Astrocyte (in vitro differentiated cells and primary cell): ENCODE data around the gene KCNAB1. TPM values are rescaled to one million over a fixed set of nuclear protein-coding genes. Genes with fewer than 3 reads are reported as not detected.

Experiments used
- DNase-seq: peaks from one replicate; pipeline ENCODE4 v3.0.0-alpha.2; 2010; ENCODE audit warnings: low read depth
- FAIRE-seq: peaks from 2 replicates; lab custom pipeline; 2011; peaks lifted over from hg19 to GRCh38; lab: Jason Lieb, UNC
- H2AFZ ChIP-seq: 2 replicates; pipeline ENCODE4 v1.6.0; 2012; ENCODE audit warnings: low read depth, low read length, inconsistent platforms
- H3K27ac ChIP-seq: 2 replicates; pipeline ENCODE4 v1.5.1; 2011; ENCODE audit warnings: low read depth, low read length, inconsistent platforms
- H3K27me3 ChIP-seq: 2 replicates; pipeline ENCODE4 v1.6.0; 2011; ENCODE audit warnings: low read length, inconsistent platforms; ENCODE audit not compliant: insufficient read depth
- H3K36me3 ChIP-seq: 2 replicates; pipeline ENCODE4 v1.5.1; 2011; ENCODE audit warnings: low read length, inconsistent platforms; ENCODE audit not compliant: insufficient read depth
- H3K4me1 ChIP-seq: 2 replicates; pipeline ENCODE4 v1.5.1; 2011; ENCODE audit warnings: low read length, inconsistent platforms; ENCODE audit not compliant: insufficient read depth
- H3K4me2 ChIP-seq: 2 replicates; pipeline ENCODE4 v1.6.0; 2012; ENCODE audit warnings: low read length, inconsistent platforms
- H3K4me3 ChIP-seq: 2 replicates; pipeline ENCODE4 v1.5.1; 2011; ENCODE audit warnings: low read depth, mild to moderate bottlenecking, low read length, inconsistent platforms; ENCODE audit not compliant: insufficient read depth
- H3K79me2 ChIP-seq: 2 replicates; pipeline ENCODE4 v1.6.0; 2012; ENCODE audit warnings: mild to moderate bottlenecking, low read length, inconsistent platforms; ENCODE audit not compliant: insufficient read depth
- H3K9ac ChIP-seq: 2 replicates; pipeline ENCODE4 v1.6.0; 2012; ENCODE audit warnings: mild to moderate bottlenecking, low read length, inconsistent platforms
- H3K9me3 ChIP-seq: 2 replicates; pipeline ENCODE4 v1.5.1; 2012; ENCODE audit warnings: low read depth, mild to moderate bottlenecking, low read length, inconsistent platforms; ENCODE audit not compliant: insufficient read depth
- H4K20me1 ChIP-seq: 2 replicates; pipeline ENCODE4 v1.6.0; 2012; ENCODE audit warnings: low read length, inconsistent platforms; ENCODE audit not compliant: insufficient read depth
- H3K27ac Mint-ChIP-seq: one replicate; pipeline ENCODE4 v1.8.0; 2021; ENCODE audit warnings: mild to moderate bottlenecking, mixed read lengths; ENCODE audit not compliant: unreplicated experiment
- H3K27me3 Mint-ChIP-seq: one replicate; pipeline ENCODE4 v1.8.0; 2021; ENCODE audit warnings: low read depth, mixed read lengths; ENCODE audit not compliant: unreplicated experiment
- H3K36me3 Mint-ChIP-seq: one replicate; pipeline ENCODE4 v1.8.0; 2021; ENCODE audit warnings: low read depth, mixed read lengths; ENCODE audit not compliant: unreplicated experiment
- H3K4me1 Mint-ChIP-seq: one replicate; pipeline ENCODE4 v1.8.0; 2021; ENCODE audit warnings: low read depth, mixed read lengths; ENCODE audit not compliant: unreplicated experiment
- H3K4me3 Mint-ChIP-seq: one replicate; pipeline ENCODE4 v1.8.0; 2021; ENCODE audit warnings: mild to moderate bottlenecking, moderate library complexity, mixed read lengths; ENCODE audit not compliant: unreplicated experiment
- H3K9me3 Mint-ChIP-seq: one replicate; pipeline ENCODE4 v1.8.0; 2021; ENCODE audit warnings: mild to moderate bottlenecking, mixed read lengths; ENCODE audit not compliant: unreplicated experiment
- EZH2 ChIP-seq: IDR thresholded peaks from 2 replicates; pipeline ENCODE4 v1.6.1; 2012; ENCODE audit warnings: mild to moderate bottlenecking, low read length, inconsistent platforms; ENCODE audit not compliant: insufficient read depth
- total RNA-seq: library from RNA; stranded (reverse); gene quantifications from 2 replicates; pipeline ENCODE4 v1.2.1, GENCODE V29; 2021
- TF ChIP-seq, protein P1 (sequence below): IDR thresholded peaks from 2 replicates; pipeline ENCODE4 v1.5.1; 2011; ENCODE audit warnings: low read depth, mild to moderate bottlenecking, inconsistent platforms, low read length, moderate library complexity; ENCODE audit not compliant: insufficient read depth

Gene KCNAB1
- total RNA-seq, 1 donor from 2014 or later = 0.30 TPM

DNA sequence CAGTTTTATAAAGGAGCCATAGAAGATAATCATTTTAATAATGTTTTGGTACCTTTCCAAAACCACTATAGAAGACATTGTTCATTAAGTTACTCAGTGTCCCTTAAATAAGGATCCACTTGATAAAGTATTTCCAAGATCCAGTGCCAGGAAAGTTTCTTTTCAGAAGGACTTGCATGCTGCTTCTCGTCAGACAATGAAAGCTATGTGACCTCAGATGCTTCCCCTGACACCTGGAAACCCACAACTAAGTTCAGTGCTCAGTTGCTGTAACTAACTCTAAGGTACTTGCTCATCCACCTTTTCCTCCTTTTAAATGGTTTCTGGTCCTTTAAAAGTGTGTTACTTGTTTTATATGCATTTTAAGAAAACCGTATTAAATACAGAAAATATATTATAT is 427.3 kb downstream of the KCNAB1 start:
- FAIRE-seq = no peak
- peaks cover 90% of the 10 kb centered on the region for H3K36me3 ChIP-seq
- no peaks in the 10 kb centered on the region for H3K27me3 ChIP-seq
- Mint-ChIP-seq H3K4me1 (peaks cover 77% of the 10 kb centered on the region), H3K9me3 (no peaks in the 10 kb centered on the region), H3K36me3 (peaks cover 31% of the 10 kb centered on the region), H3K4me3 (peak overlapping the region; percentile 2), H3K27me3 (no peaks in the 10 kb centered on the region), H3K27ac (peak overlapping the region; percentile 31)
- no peak overlapping the region for H3K9ac ChIP-seq
- H3K79me2 ChIP-seq = peaks cover 100% of the 10 kb centered on the region
- H2AFZ ChIP-seq = no peak overlapping the region
- peaks cover 47% of the 10 kb centered on the region for H3K4me1 ChIP-seq
- H4K20me1 ChIP-seq = peaks cover 83% of the 10 kb centered on the region
- H3K4me2 ChIP-seq = peak overlapping the region; percentile 87
- peak overlapping the region; percentile 22 for H3K27ac ChIP-seq
- TF ChIP-seq, protein P1, sequence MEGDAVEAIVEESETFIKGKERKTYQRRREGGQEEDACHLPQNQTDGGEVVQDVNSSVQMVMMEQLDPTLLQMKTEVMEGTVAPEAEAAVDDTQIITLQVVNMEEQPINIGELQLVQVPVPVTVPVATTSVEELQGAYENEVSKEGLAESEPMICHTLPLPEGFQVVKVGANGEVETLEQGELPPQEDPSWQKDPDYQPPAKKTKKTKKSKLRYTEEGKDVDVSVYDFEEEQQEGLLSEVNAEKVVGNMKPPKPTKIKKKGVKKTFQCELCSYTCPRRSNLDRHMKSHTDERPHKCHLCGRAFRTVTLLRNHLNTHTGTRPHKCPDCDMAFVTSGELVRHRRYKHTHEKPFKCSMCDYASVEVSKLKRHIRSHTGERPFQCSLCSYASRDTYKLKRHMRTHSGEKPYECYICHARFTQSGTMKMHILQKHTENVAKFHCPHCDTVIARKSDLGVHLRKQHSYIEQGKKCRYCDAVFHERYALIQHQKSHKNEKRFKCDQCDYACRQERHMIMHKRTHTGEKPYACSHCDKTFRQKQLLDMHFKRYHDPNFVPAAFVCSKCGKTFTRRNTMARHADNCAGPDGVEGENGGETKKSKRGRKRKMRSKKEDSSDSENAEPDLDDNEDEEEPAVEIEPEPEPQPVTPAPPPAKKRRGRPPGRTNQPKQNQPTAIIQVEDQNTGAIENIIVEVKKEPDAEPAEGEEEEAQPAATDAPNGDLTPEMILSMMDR = no peak
- no peak for TF ChIP-seq EZH2
- no peak overlapping the region for H3K4me3 ChIP-seq
- peak; percentile 85 for DNase-seq
- H3K9me3 ChIP-seq = no peaks in the 10 kb centered on the region

DNA sequence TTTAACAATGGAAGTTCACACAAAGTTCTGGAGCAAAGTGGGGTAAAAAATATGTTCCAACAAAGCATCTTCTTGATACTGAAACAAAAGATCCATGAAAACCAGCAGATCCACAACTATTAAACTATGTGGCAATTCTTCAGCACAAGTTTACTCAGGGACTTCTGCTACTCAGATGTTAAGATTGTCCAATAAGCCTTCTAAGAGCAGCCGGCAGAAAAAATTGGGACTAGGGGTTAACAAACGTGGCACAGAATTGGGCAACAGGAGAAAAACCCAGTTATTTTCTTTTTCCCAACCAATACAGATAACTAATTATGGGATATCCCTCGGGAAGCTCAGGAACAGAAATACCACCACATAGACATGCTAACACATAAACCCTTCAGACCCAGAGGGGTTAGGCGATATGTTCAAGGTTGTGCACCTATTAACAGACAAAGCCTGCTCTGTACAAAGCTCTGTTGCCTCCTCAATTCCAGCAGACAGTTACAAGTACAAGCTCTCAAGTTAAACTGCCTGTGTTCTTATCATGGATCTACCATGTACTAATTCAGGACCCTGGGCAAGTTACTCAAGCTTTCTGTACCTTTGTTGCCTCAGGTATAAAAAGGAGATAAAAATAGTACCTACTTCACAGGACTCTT is 427.8 kb downstream of the KCNAB1 start:
- TF ChIP-seq, protein P1 = no peak
- TF ChIP-seq EZH2 = no peak
- Histone ChIP-seq H3K9ac (peak overlapping the region; percentile 47), H3K4me2 (peak overlapping the region; percentile 87), H3K79me2 (peaks cover 100% of the 10 kb centered on the region), H3K27me3 (no peaks in the 10 kb centered on the region), H3K4me3 (no peak overlapping the region), H3K36me3 (peaks cover 90% of the 10 kb centered on the region), H3K9me3 (no peaks in the 10 kb centered on the region), H3K27ac (peak overlapping the region; percentile 41), H4K20me1 (peaks cover 83% of the 10 kb centered on the region), H2AFZ (no peak overlapping the region), H3K4me1 (peaks cover 48% of the 10 kb centered on the region)
- FAIRE-seq = no peak
- peak overlapping the region; percentile 16 for H3K27ac Mint-ChIP-seq
- no peaks in the 10 kb centered on the region for H3K9me3 Mint-ChIP-seq
- H3K27me3 Mint-ChIP-seq = no peaks in the 10 kb centered on the region
- no peak for DNase-seq
- peaks cover 37% of the 10 kb centered on the region for H3K36me3 Mint-ChIP-seq
- peaks cover 73% of the 10 kb centered on the region for H3K4me1 Mint-ChIP-seq
- H3K4me3 Mint-ChIP-seq = peak overlapping the region; percentile 64

DNA sequence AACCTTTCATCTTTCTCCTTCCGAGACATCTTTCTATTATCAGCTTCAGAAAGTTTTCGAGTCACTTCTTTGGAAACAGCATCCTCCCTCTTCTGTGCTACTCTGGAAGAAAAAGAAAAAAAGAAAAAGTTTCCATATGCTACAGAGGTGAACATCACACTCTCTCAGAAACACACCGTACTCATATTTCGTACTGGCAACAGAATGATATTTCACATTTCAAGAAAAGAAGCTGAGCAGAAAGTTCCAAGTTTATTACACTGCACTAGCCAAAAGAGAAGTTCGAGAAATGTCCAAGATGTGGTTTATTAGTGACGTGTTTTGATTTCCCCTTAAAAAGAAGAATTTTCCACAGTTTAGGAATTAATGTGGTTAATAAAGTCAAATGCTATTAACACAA is 428.5 kb downstream of the KCNAB1 start:
- H3K27ac Mint-ChIP-seq = peak overlapping the region; percentile 16
- Histone ChIP-seq H3K79me2 (peaks cover 100% of the 10 kb centered on the region), H3K36me3 (peaks cover 84% of the 10 kb centered on the region), H3K9ac (peak overlapping the region; percentile 47), H3K4me1 (peaks cover 48% of the 10 kb centered on the region), H3K9me3 (no peaks in the 10 kb centered on the region), H3K27me3 (no peaks in the 10 kb centered on the region), H3K27ac (no peak overlapping the region), H3K4me2 (peak overlapping the region; percentile 87), H4K20me1 (peaks cover 76% of the 10 kb centered on the region), H2AFZ (no peak overlapping the region), H3K4me3 (no peak overlapping the region)
- H3K4me1 Mint-ChIP-seq = peaks cover 67% of the 10 kb centered on the region
- FAIRE-seq (no peak), DNase-seq (no peak)
- H3K36me3 Mint-ChIP-seq = peaks cover 43% of the 10 kb centered on the region
- H3K9me3 Mint-ChIP-seq = no peaks in the 10 kb centered on the region
- peak overlapping the region; percentile 75 for H3K4me3 Mint-ChIP-seq
- TF ChIP-seq EZH2 = no peak
- TF ChIP-seq, protein P1 = no peak
- no peaks in the 10 kb centered on the region for H3K27me3 Mint-ChIP-seq
